Mucosa of rectum (tissue), 2 donors: Measurements from ENCODE around the gene BICDL1.

ENCODE experiments used
- H3K27ac ChIP-seq, 2 donors: one replicate each; pipeline ENCODE4 v1.7.0; 2013; ENCODE audit warnings: inconsistent platforms in 2 of 2, low read depth in 2 of 2, low read length in 2 of 2
- H3K27me3 ChIP-seq, 2 donors: one replicate each; pipeline ENCODE4 v1.7.0; 2013; ENCODE audit warnings: low read length in 2 of 2; ENCODE audit not compliant: control insufficient read depth in 2 of 2, insufficient read depth in 2 of 2
- H3K36me3 ChIP-seq, 2 donors: one replicate each; pipeline ENCODE4 v1.7.0; 2013; ENCODE audit warnings: low read length in 2 of 2; ENCODE audit not compliant: control insufficient read depth in 2 of 2, insufficient read depth in 2 of 2
- H3K4me1 ChIP-seq, 2 donors: one replicate each; pipeline ENCODE4 v1.7.0; 2013; ENCODE audit warnings: low read length in 2 of 2, mild to moderate bottlenecking in 1 of 2; ENCODE audit not compliant: control insufficient read depth in 2 of 2, insufficient read depth in 2 of 2
- H3K4me3 ChIP-seq, 2 donors: one replicate each; pipeline ENCODE4 v1.7.0; 2013; ENCODE audit warnings: low read length in 2 of 2
- H3K9ac ChIP-seq, 2 donors: one replicate each; pipeline ENCODE4 v1.7.0; 2013; ENCODE audit warnings: low read length in 2 of 2, low read depth in 1 of 2, mild to moderate bottlenecking in 1 of 2
- H3K9me3 ChIP-seq, 2 donors: one replicate each; pipeline ENCODE4 v1.7.0; 2013; ENCODE audit warnings: low read length in 2 of 2; ENCODE audit not compliant: control insufficient read depth in 2 of 2
- donor health status: healthy.
- donor health status: Normal muscosa, but diverticular disease.

BICDL1 gene

DNA sequence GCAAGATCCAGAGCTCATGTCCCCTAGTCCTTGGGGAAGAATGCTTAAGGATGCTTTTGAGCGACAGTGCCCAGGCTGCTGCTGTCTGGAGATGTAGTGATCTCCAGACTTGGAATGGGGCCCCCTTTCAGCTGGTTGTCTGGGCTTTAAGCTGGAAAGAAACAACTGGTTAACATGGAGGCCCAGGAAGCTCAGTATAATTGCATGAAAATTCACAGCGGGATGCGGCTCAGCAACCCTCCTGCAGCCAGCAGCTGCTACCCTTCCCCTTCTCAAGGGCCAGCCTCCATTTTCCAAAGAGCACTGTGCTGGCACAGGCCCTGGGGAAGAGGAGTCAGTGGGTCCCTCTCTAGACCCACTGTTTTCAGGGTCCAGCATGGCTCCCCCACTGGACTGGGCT, 101.2 kb downstream of the BICDL1 start:
- Histone ChIP-seq H3K27ac (no peak overlapping the region), H3K27me3 (no peaks in the 10 kb centered on the region), H3K9me3 (no peaks in the 10 kb centered on the region), H3K4me3 (no peak overlapping the region), H3K9ac (no peak overlapping the region), H3K36me3 (peaks cover 9 to 12% of the 10 kb centered on the region in 2 donors), H3K4me1 (peaks cover 8 to 10% of the 10 kb centered on the region in 2 donors)

DNA sequence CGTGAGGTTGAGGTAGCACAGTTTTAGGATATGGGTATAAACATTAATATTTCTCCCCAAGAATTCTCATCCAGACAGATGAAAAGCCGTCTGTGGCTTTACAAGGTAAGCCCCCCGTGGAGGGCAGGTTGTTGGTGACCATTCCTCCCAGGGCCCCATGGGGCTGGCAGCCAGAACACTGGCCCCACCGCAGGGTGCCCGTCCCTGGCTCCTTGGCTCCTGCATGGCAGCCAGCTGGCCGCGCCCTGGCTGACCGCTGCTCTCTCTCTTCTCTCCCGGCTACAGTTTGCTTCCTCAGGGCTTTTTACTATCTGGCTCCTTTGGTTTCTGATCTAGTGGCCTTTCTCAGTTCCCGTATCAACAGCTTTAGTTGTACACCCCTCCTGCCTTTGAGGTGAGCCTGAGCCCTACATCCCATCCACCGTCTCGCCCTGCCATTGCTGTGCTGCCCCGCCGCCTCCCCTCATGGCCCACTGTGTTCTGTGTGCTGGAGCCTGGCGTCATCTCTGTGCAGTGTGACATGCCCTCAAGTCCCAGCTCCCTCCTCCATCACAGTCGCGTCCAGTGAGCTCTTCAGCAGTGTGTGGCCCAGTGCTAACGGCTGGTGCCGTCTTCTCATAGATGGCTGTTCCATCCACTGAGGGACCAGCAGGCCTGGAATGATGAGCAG, 101.7 kb downstream of the BICDL1 start:
- no peak overlapping the region for H3K4me3 ChIP-seq
- no peak overlapping the region for H3K9ac ChIP-seq
- peaks cover 8 to 10% of the 10 kb centered on the region in 2 donors for H3K4me1 ChIP-seq
- no peaks in the 10 kb centered on the region for H3K27me3 ChIP-seq
- peaks cover 11 to 13% of the 10 kb centered on the region in 2 donors for H3K36me3 ChIP-seq
- H3K9me3 ChIP-seq = no peaks in the 10 kb centered on the region
- H3K27ac ChIP-seq = no peak overlapping the region

DNA sequence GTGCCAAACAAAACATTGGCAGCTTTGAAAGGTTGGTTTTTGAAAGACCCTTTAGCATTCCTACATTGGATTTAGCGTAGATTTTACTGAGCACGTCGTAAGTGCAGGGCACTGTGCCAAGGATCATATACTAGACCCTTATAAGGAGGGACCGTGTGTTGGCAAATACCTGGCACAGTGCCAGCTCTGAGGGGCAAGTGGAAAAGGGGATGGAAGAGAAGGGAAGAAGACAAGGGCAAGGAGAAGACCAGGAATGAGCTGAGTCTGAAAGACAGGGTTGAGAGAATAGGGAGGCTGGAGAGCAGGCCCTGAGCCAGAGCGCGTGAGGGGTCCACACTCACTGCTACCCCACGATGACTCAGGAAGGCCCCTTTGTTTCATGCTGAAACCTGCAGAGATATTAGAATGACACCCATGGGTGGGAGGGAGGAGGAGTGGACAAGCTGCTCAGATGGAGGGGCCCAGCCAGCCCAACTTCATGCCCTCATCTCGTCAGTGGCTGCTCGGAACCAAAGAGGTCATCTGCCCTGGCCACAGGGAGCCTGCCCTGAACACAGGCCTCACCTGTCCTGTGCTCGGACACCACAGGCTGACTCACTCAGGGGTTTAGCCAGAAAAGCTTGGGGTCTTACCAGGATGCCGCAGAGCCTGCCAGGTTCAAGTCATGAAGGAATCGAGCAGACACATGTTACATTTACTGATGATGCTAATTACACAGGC, 102.5 kb downstream of the BICDL1 start:
- Histone ChIP-seq H3K36me3 (peaks cover 18 to 20% of the 10 kb centered on the region in 2 donors), H3K4me1 (peaks cover 7 to 9% of the 10 kb centered on the region in 2 donors), H3K4me3 (no peak overlapping the region), H3K9ac (no peak overlapping the region), H3K27me3 (no peaks in the 10 kb centered on the region), H3K9me3 (no peaks in the 10 kb centered on the region), H3K27ac (no peak overlapping the region)

DNA sequence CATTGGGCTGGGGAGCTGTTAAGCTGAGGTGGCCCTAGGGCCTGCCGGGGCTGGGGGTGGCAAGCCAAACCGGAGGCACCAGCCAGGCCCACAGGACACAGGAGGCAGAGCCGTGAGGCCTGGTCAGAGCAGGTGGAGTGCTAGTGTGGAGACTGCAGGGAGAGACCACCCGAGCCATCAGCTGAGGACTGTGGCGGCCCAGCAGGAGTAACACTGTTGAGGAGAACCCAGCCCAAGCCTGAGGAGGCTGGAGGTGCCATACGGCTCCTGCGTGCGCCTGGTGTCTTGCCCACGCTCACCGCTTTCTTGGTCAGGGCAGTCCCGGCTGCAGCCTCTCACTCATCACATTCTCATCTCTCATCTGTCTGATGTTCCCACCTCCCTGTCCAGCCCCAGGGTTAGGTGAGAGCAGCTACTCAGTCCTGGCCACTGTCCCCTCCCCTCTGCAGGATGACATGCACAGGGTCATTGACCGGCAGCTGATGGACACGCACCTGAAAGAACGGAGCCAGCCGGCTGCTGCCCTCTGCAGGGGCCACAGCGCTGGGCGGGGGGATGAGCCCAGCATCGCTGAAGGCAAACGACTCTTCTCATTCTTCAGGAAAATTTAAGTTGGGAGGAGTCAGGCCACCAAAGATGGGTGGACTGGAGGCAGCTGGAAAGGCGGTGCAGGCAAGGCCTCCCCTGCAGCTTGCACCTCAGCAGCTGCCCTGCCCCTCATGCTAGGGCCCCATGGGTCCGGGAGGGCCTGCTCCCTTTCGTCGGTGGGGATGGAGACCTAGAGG, 103.7 kb downstream of the BICDL1 start:
- Histone ChIP-seq H3K4me1 (no peaks in the 10 kb centered on the region), H3K9me3 (no peaks in the 10 kb centered on the region), H3K9ac (no peak overlapping the region), H3K4me3 (no peak overlapping the region), H3K27ac (no peak overlapping the region), H3K36me3 (peaks cover 25 to 26% of the 10 kb centered on the region in 2 donors), H3K27me3 (no peaks in the 10 kb centered on the region)

DNA sequence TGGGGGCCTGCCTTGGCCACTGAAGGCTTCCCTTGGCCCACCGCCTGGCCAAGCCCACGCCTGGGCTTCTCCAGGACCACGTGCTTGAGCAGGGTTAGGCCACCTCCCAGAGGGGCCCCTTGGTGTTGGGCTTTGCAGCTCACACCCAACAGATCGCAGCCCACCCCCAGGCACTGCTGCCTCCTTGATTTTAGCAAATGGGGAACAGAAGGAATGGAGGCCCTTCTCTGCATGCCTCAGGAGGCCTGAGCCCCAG, 104.2 kb downstream of the BICDL1 start:
- H3K4me1 ChIP-seq = no peaks in the 10 kb centered on the region
- H3K27me3 ChIP-seq = no peaks in the 10 kb centered on the region
- no peaks in the 10 kb centered on the region for H3K9me3 ChIP-seq
- H3K4me3 ChIP-seq = no peak overlapping the region
- no peak overlapping the region for H3K9ac ChIP-seq
- H3K27ac ChIP-seq = no peak overlapping the region
- peaks cover 28% of the 10 kb centered on the region in 2 donors for H3K36me3 ChIP-seq

DNA sequence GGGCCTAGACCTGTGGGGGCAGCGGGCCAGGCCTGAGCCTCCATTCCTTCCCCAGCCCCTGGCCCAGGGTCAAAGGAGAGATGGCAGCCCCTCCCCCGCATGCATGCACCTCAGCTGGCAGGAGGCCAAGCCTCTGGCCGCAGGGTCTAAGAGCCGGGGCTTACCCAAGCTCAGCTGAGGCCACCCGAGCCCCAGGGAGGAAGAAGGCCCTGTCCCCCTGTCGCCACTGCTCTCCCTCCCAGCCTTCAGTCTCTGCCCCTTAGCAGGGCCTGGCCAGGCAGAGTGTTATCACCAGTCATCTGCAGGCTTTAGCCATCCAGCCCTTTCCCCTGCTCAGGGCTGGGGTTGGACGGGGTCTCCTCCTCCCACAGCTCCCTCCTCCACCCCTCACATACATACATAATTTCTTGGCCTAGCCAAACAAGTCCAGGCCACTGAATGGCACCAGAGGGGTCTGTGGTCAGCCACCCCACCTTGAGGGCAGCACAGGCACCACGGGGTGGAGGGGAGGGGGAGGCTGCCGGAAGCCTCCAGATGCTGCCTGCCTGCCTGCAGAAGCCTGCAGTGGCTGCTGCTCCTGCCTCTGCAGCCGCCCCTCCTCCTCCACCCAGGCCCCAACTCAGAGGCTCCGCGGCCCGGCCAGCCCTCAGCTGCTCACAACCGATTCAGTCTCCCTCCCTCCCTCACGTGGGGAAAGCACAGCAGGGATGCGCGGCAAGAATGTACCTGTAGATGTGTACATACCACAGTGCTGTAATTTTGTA, 104.7 kb downstream of the BICDL1 start:
- Histone ChIP-seq H3K4me1 (no peaks in the 10 kb centered on the region), H3K36me3 (peaks cover 33% of the 10 kb centered on the region in 2 donors), H3K27ac (no peak overlapping the region), H3K4me3 (no peak overlapping the region), H3K27me3 (no peaks in the 10 kb centered on the region), H3K9ac (no peak overlapping the region), H3K9me3 (no peaks in the 10 kb centered on the region)

DNA sequence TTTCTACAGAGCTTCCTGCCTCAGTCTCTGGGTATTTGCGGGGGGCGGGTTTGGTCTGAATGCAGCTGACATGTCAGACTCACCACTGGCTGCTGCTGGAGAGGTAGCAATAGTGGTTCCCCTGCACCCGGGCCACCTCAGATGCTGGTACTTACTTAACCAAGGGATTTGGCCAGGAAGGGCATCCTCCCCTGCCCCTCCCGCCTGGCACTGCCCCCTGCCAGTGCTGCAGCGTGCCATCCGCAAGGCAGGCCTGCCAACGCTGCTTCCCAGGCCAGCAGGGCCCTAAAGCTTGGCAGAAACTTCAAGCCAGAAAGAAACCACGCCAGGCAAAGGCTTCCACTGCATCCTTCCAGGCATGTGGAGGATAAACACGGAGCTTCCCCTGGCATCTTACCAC, 105.4 kb downstream of the BICDL1 start:
- H3K9me3 ChIP-seq = no peaks in the 10 kb centered on the region
- no peaks in the 10 kb centered on the region for H3K4me1 ChIP-seq
- peaks cover 39 to 40% of the 10 kb centered on the region in 2 donors for H3K36me3 ChIP-seq
- H3K27me3 ChIP-seq = no peaks in the 10 kb centered on the region
- no peak overlapping the region for H3K4me3 ChIP-seq
- no peak overlapping the region for H3K9ac ChIP-seq
- no peak overlapping the region for H3K27ac ChIP-seq

DNA sequence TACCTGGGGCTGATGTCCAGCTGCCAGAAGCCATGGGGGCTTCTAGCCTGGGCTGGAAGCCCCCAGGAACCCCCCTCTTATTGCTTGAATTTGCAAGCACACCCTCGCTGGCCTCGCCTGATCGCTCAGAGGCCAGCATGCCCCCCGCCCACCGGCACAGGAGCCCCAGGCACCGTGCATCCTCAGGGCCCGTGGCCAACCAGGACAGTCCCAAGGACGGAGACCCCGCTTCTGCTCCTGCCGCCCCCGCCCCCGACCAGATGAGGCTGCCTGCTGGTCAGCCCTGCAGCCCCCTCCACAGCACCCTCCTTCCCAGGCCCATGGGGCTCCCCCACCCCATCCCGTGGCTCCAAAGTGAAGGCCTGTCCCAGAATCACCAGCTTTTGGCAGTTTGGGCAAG, 106.3 kb downstream of the BICDL1 start:
- Histone ChIP-seq H3K36me3 (peaks cover 43 to 46% of the 10 kb centered on the region in 2 donors), H3K4me1 (no peaks in the 10 kb centered on the region), H3K27ac (no peak overlapping the region)

DNA sequence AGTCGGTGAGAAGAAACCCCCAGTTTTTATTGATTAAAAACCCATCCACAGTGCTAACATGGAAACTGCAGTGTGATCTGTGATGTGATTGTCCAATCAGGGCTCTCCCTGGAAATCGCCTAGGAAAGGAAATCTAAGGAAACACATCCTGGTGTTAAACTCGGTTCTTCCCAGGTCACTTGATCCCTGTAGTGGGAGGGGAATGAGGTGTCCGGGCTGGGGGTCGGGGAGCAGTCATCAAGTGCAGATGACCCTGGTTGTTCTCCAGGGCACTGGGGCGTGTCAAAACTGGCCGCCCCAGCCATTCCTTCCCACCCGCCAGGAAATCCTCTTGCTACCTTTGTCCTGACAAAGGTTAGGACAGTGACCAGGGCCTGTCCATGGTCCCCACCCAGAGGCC, 106.7 kb downstream of the BICDL1 start:
- no peaks in the 10 kb centered on the region for H3K27me3 ChIP-seq
- peaks cover 48 to 49% of the 10 kb centered on the region in 2 donors for H3K36me3 ChIP-seq
- H3K27ac ChIP-seq = no peak overlapping the region
- no peaks in the 10 kb centered on the region for H3K9me3 ChIP-seq
- H3K4me3 ChIP-seq = no peak overlapping the region
- no peaks in the 10 kb centered on the region for H3K4me1 ChIP-seq
- no peak overlapping the region for H3K9ac ChIP-seq

More for the DNA sequence above, 106.3 kb downstream of the BICDL1 start:
- H3K27me3 ChIP-seq = no peaks in the 10 kb centered on the region
- no peaks in the 10 kb centered on the region for H3K9me3 ChIP-seq
- no peak overlapping the region for H3K4me3 ChIP-seq
- no peak overlapping the region for H3K9ac ChIP-seq
